GM18519 (cell line): ENCODE data around the gene CCR4.
"Not testable (repeated sequence)": the region's sequence is repeated elsewhere in the genome, so short reads cannot be mapped to it uniquely, and the experiment has no call there.

ENCODE experiments used
- ATAC-seq: cut with Tn5 transposase; IDR thresholded peaks from one replicate; pipeline ENCODE4 v1.9.1; 2021; ENCODE audit warnings: mild to moderate bottlenecking, moderate library complexity; ENCODE audit not compliant: unreplicated experiment, low FRiP score

CCR4 gene

GRCh38 chr3:32950516-32950915, 928 bp upstream of the CCR4 start:
- no peak for ATAC-seq

- no peak for ATAC-seq
These were observed 1.1 kb downstream of the CCR4 start for GRCh38 chr3:32952369-32953077.

GRCh38 chr3:32954506-32954905, 3.1 kb downstream of the CCR4 start:
- no peak for ATAC-seq

GRCh38 chr3:32956750-32957570, 5.5 kb downstream of the CCR4 start:
- no peak for ATAC-seq

GRCh38 chr3:32958509-32958908, 7.1 kb downstream of the CCR4 start:
- ATAC-seq: no peak

- ATAC-seq: no peak
These were observed 7.9 kb downstream of the CCR4 start for GRCh38 chr3:32959371-32959770.

GRCh38 chr3:32960404-32961170, 9.1 kb downstream of the CCR4 start:
- ATAC-seq: no peak

GRCh38 chr3:32961189-32961715, 9.8 kb downstream of the CCR4 start:
- ATAC-seq: no peak

GRCh38 chr3:32963871-32964270, 12.4 kb downstream of the CCR4 start:
- no peak for ATAC-seq

GRCh38 chr3:32964781-32965180, 13.3 kb downstream of the CCR4 start:
- ATAC-seq: not testable (repeated sequence)

GRCh38 chr3:32965617-32966213, 14.3 kb downstream of the CCR4 start:
- not testable (repeated sequence) for ATAC-seq

- not testable (repeated sequence) for ATAC-seq
These were observed 15.2 kb downstream of the CCR4 start for GRCh38 chr3:32966627-32967026.

- ATAC-seq: no peak
These were observed 16.9 kb downstream of the CCR4 start for GRCh38 chr3:32968166-32968919.

GRCh38 chr3:32968920-32969389, 17.5 kb downstream of the CCR4 start:
- ATAC-seq: no peak

GRCh38 chr3:32969656-32970055, 18.2 kb downstream of the CCR4 start:
- no peak for ATAC-seq

- ATAC-seq: not testable (repeated sequence)
These were observed 19.8 kb downstream of the CCR4 start for GRCh38 chr3:32971291-32971690.

GRCh38 chr3:32972482-32973146, 21.2 kb downstream of the CCR4 start:
- no peak for ATAC-seq

GRCh38 chr3:32973982-32974381, 22.5 kb downstream of the CCR4 start:
- ATAC-seq: peak; percentile 75
